Posterior cingulate gyrus (tissue), 11 donors: ENCODE data around the gene SLC22A7.
A peak's percentile ranks its signal among the peaks of the same experiment; 100 is the strongest.
"Not testable (repeated sequence)": the region's sequence is repeated elsewhere in the genome, so short reads cannot be mapped to it uniquely, and the experiment has no call there.

Experiments
- DNase-seq, 10 donors: peaks; one replicate each; pipeline versions ENCODE4 v3.0.0 to v3.0.0-alpha.2; 2020 to 2021; ENCODE audit warnings: mixed read lengths in 3 of 10
- intact Hi-C: fragments of 100-400 bp; cut with DNase I; formaldehyde crosslinking; loops from one replicate; pipeline ENCODE4 v1.15.1; 2023

Gene SLC22A7

DNA sequence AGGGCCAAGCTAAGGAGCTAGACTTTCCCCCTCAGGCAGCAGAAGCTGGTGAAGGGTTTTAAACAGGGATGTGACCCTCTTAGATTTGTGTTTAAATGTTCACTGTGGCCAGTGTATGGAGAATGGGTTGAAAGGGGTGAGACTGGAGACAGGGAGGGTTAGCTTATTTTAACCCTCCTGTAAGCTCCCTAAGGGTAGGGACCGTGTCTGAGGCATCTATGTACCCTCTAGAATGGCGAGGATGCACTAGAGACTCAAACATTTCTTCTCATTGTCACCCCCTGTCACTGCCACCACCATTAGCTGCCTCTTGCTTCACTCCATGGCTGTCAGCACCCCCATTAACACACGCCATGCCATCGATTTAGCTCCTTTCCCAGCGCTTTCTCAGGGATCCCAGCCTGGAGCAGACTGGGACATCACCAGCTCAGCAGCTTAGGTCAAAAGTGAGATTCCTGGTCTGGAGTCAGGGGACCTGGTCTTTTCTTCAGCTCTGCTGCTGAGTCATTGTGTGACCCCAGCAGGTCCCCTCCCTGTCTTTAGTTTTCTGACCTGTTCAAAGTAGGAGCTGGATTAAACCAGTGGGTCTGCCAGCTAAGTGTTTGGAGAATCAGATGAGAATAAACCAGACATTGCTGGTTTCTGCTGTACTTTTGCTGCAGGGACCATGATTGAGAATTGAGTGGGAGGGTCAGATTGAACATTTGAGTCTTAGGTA, 1.1 kb upstream of the SLC22A7 start:
- intact Hi-C loops, result no loop called here
- peak in 1 of 10 donors; percentile 11 for DNase-seq

DNA sequence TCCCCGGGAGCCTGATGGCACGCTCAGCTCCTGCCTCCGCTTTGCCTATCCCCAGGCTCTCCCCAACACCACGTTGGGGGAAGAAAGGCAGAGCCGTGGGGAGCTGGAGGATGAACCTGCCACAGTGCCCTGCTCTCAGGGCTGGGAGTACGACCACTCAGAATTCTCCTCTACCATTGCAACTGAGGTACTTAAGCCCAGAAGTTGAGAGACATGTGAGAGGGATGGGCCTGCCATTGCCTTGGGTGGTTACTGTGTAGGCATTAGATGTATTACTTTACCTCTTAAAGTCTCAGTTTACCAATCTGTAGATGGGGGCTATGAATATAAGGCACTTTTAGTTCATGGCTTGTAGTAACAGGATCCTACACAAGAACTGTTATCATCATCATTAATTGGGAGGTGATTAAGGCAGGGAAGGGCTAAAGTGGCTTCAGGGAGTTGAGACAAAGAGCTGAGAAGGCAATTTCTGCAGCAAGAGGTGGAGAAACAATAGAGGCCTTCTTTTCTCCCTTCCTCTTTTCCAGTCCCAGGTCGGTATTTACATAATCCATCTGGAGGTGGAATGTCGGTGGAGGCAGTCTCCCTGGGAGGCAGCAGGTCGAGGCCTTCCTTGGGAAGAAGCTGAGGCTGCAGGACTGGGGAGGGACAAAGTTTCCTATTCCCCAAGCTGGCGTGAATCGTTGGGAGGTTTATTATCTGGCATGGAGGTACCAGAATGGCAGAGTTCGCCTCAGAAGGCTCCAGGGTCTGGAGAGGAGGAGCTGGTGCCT, 691 bp downstream of the SLC22A7 start:
- peak in 1 of 10 donors; percentile 42 for DNase-seq
- intact Hi-C loops, result no loop called here

- peak in 1 of 10 donors; percentile 75 for DNase-seq
These were observed 1.6 kb downstream of the SLC22A7 start for GRCh38 chr6:43299338-43300293.

DNA sequence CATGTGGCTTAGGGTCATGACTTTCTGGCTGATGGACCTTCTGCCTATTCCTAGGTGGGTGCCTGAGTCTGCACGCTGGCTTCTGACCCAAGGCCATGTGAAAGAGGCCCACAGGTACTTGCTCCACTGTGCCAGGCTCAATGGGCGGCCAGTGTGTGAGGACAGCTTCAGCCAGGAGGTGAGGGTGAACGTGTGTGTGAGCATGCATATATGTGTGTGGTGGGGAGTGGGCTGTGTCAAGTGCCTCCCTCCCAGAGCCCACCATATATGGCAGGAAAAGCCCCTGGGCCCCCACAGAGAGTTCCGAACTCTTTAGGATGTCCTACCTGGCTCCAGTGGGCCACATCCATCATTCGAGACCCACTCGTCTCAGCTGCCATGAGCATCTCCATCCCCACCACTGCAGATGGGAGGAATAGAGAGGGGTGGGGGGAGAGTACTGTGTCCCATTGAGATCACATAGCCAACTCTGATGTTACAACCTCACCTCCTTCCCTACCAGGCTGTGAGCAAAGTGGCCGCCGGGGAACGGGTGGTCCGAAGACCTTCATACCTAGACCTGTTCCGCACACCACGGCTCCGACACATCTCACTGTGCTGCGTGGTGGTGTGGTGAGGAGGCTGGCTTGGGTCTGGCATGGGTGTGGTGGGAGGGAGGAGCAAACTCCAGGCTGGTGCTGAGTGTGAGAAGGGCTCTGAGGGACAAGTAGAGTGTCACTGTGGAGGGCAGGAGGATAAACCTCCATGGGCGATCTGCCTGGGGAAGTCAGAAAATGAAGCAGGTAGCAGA, 3.2 kb downstream of the SLC22A7 start:
- DNase-seq, result peak in 1 of 10 donors; percentile 68
- intact Hi-C loops, result no loop called here

More at GRCh38 chr6:43299338-43300293, 1.6 kb downstream of the SLC22A7 start:
- intact Hi-C loops, result no loop called here

GRCh38 chr6:43302126-43302525, 4.1 kb downstream of the SLC22A7 start:
- intact Hi-C loops, result no loop called here
- peak in 1 of 10 donors; percentile 59 for DNase-seq

GRCh38 chr6:43303006-43303405, 4.9 kb downstream of the SLC22A7 start:
- intact Hi-C loops, result not testable (repeated sequence)
- DNase-seq, result peak in 1 of 10 donors; percentile 30

GRCh38 chr6:43303751-43304331, 5.8 kb downstream of the SLC22A7 start:
- DNase-seq, result no peak
- intact Hi-C loops, result no loop called here

GRCh38 chr6:43304361-43304760, 6.3 kb downstream of the SLC22A7 start:
- no peak for DNase-seq
- intact Hi-C loops, result no loop called here

- DNase-seq, result no peak
- intact Hi-C loops, result no loop called here
These were observed 6.8 kb downstream of the SLC22A7 start for GRCh38 chr6:43304882-43305281.

DNA sequence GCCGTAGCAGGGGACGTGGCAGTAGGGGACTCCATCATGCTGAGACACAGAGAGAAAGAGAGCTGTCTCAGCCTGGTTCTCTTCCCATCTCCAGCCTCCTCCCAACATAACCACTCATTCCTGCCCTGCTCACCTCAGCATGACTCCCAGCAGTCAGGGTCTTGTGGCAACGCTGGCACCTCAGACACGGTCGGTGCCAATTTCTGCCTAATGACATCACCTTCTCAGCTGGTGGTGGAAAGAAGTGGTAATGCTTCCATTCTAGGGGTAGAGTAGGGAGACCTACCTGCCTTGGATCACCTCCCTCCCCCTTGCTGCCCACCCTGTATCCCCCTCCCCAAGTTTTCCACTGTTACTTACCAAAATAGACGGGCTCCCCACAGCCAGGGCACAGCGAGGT, 8.0 kb downstream of the SLC22A7 start:
- intact Hi-C loops, result no loop called here
- no peak for DNase-seq

- DNase-seq, result no peak
- intact Hi-C loops, result no loop called here
These were observed 9.5 kb downstream of the SLC22A7 start for GRCh38 chr6:43307451-43308100.

DNA sequence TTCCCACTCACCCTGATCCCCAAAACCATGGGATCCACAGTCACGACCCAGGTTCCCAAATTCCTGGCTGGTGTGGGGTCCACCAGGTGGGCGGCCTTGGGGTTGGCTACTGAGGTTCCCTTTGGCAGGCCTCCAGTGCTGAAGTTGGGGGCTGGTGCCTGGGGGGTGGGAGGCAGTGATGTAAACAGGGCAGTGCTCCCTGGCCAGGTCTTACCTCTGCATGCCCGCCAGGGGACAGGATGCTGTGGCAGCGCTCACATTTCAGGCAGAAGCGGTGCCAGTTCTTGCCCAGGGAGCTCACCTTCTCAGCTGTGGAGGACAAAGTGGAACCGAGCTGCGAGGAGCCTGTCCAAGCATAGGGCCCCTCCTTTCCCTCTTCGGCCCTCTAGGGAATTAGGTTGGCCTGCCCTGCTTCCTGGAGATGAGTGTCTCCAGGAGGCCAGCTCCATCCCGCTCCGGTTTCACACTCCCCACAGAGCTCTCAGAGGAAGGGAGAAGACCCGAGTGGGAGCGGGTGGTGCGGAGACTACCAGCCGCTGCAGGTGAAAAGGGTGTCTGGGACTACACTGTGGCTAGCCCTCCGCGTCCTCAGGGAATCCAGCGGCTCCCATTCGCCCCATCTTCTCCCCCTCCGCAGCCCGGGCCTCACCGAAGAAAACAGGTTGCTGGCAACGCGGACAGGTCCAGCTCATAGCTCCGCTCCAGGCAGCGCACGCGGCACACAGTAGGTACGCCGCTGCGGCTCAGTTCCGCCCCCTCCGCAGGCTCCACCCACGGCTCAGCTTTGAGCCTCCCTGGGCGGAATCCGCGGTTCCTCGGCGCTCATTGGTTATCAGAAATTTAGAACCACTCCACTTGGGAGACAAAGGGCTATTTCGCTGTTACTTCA, 10.3 kb downstream of the SLC22A7 start, which contains the start of gene CRIP3:
TSS of gene CRIP3 (minus strand) at position 726 of the 889 bp plus-strand sequence. CDS start at position 692, 34 bp downstream.
- peak in 7 of 10 donors; percentile 33 to 94 (median 53) for DNase-seq
- intact Hi-C loops, result no loop called here

- no peak for DNase-seq
- intact Hi-C loops, result no loop called here
These were observed 11.0 kb downstream of the SLC22A7 start for GRCh38 chr6:43308990-43309477.

- no peak for DNase-seq
- intact Hi-C loops, result no loop called here
These were observed 12.1 kb downstream of the SLC22A7 start for GRCh38 chr6:43310134-43310533.

DNA sequence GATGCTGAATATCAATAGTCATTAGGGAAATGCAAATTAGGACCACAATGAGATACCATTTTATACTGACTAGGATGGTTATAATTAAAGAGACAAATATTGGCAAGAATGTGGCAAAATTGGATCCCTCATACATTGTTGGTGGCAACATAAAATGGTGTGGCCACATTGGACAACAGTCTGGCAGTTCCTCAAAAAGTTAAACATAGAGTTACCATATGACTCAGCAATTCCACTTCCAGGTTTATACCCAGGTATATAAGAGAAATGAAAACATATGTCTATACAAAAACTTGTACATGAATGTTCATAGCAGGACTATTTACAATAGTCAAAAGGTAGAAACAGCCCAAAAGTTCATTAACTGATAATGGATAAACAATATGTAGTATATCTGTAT, 12.6 kb downstream of the SLC22A7 start:
- intact Hi-C loops, result no loop called here
- DNase-seq, result no peak

- intact Hi-C loops, result no loop called here
- DNase-seq, result no peak
These were observed 13.6 kb downstream of the SLC22A7 start for GRCh38 chr6:43311666-43312065.

DNA sequence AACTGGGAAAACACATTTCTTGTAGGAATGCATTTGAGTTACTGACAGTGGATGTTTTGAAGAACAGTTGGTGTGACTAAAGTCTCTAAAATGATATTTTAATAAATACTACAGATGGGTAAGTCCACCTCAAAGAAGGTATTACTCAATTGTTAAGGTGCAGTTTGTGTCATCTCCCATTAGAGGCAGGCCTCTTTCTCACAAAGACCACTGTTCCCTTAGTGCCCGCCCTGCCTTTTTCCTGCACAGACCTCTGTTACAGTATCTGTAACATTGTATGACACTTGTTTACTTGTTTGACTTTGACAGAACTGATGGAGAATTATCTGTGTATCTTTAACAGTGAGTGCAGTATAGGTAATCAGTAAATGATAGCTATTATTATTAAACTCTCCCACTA, 15.8 kb downstream of the SLC22A7 start:
- intact Hi-C loops, result no loop called here

GRCh38 chr6:43318011-43318410, 20.0 kb downstream of the SLC22A7 start:
- DNase-seq, result no peak
- intact Hi-C loops, result no loop called here

More for the DNA sequence above, 15.8 kb downstream of the SLC22A7 start:
- no peak for DNase-seq
